A673 (cell line): Measurements from ENCODE around the gene RAB6D.

Experiments used
- CTCF ChIP-seq: fragments of 300-800, 200-600 bp; sonication (generic); conservative IDR thresholded peaks from 2 replicates; pipeline ENCODE4 v1.5.1; 2017; ENCODE audit warnings: low read depth, mild to moderate bottlenecking, antibody characterized with exemption, low read length, moderate library complexity, mixed read lengths
- EZH2 ChIP-seq: fragments of 200-600 bp; sonication (generic); IDR thresholded peaks from 2 replicates; pipeline ENCODE4 v1.6.1; 2017; ENCODE audit warnings: borderline replicate concordance, low read depth, mild to moderate bottlenecking, mixed read lengths, antibody characterized with exemption, low read length; ENCODE audit not compliant: poor library complexity, severe bottlenecking

- TF ChIP-seq CTCF = no peak
- no peak for TF ChIP-seq EZH2
Observed at GRCh38 chr2:131400849-131401248, 36.9 kb upstream of the RAB6D start.
